Measurements from ENCODE around the gene XPO6.

Gene XPO6

GRCh38 chr16:28192806-28193529 is 18.8 kb downstream of the XPO6 start:
- Histone ChIP-seq H3K9me3 (ENCODE audit: control insufficient read depth, low read depth, low read length) (no peaks in the 10 kb centered on the region), H3K27me3 (ENCODE audit: control insufficient read depth, insufficient read depth, low read length) (no peaks in the 10 kb centered on the region), H3K36me3 (ENCODE audit: control insufficient read depth, low read depth, low read length) (peaks cover 3% of the 10 kb centered on the region), H3K27ac (ENCODE audit: low read length) (no peak overlapping the region), H3K4me1 (ENCODE audit: control insufficient read depth, low read depth, low read length) (peaks cover 13% of the 10 kb centered on the region), H3K4me3 (ENCODE audit: low read length) (no peak overlapping the region), H3K9ac (ENCODE audit: low read length) (no peak overlapping the region)

- Histone ChIP-seq H3K9ac (ENCODE audit: low read length) (no peak overlapping the region), H3K4me1 (ENCODE audit: control insufficient read depth, low read depth, low read length) (peaks cover 13% of the 10 kb centered on the region), H3K4me3 (ENCODE audit: low read length) (no peak overlapping the region), H3K27me3 (ENCODE audit: control insufficient read depth, insufficient read depth, low read length) (no peaks in the 10 kb centered on the region), H3K27ac (ENCODE audit: low read length) (no peak overlapping the region), H3K9me3 (ENCODE audit: control insufficient read depth, low read depth, low read length) (no peaks in the 10 kb centered on the region), H3K36me3 (ENCODE audit: control insufficient read depth, low read depth, low read length) (peaks cover 3% of the 10 kb centered on the region)
These were observed 20.3 kb downstream of the XPO6 start for GRCh38 chr16:28191364-28191960.

GRCh38 chr16:28189245-28189644 is 22.5 kb downstream of the XPO6 start:
- no peak overlapping the region for H3K27ac ChIP-seq (ENCODE audit: low read length)
- no peaks in the 10 kb centered on the region for H3K27me3 ChIP-seq (ENCODE audit: control insufficient read depth, insufficient read depth, low read length)
- no peak overlapping the region for H3K9ac ChIP-seq (ENCODE audit: low read length)
- H3K4me1 ChIP-seq (ENCODE audit: control insufficient read depth, low read depth, low read length): peaks cover 8% of the 10 kb centered on the region
- H3K36me3 ChIP-seq (ENCODE audit: control insufficient read depth, low read depth, low read length): peaks cover 3% of the 10 kb centered on the region
- no peak overlapping the region for H3K4me3 ChIP-seq (ENCODE audit: low read length)
- no peaks in the 10 kb centered on the region for H3K9me3 ChIP-seq (ENCODE audit: control insufficient read depth, low read depth, low read length)

GRCh38 chr16:28188085-28188916 is 23.5 kb downstream of the XPO6 start:
- no peaks in the 10 kb centered on the region for H3K27me3 ChIP-seq (ENCODE audit: control insufficient read depth, insufficient read depth, low read length)
- H3K27ac ChIP-seq (ENCODE audit: low read length): no peak overlapping the region
- no peaks in the 10 kb centered on the region for H3K9me3 ChIP-seq (ENCODE audit: control insufficient read depth, low read depth, low read length)
- H3K9ac ChIP-seq (ENCODE audit: low read length): no peak overlapping the region
- H3K36me3 ChIP-seq (ENCODE audit: control insufficient read depth, low read depth, low read length): peaks cover under 1% of the 10 kb centered on the region
- H3K4me1 ChIP-seq (ENCODE audit: control insufficient read depth, low read depth, low read length): no peaks in the 10 kb centered on the region
- no peak overlapping the region for H3K4me3 ChIP-seq (ENCODE audit: low read length)

GRCh38 chr16:28187595-28188004 is 24.2 kb downstream of the XPO6 start:
- no peak overlapping the region for H3K4me3 ChIP-seq (ENCODE audit: low read length)
- H3K27ac ChIP-seq (ENCODE audit: low read length): no peak overlapping the region
- no peaks in the 10 kb centered on the region for H3K27me3 ChIP-seq (ENCODE audit: control insufficient read depth, insufficient read depth, low read length)
- no peaks in the 10 kb centered on the region for H3K36me3 ChIP-seq (ENCODE audit: control insufficient read depth, low read depth, low read length)
- no peak overlapping the region for H3K9ac ChIP-seq (ENCODE audit: low read length)
- H3K9me3 ChIP-seq (ENCODE audit: control insufficient read depth, low read depth, low read length): no peaks in the 10 kb centered on the region
- H3K4me1 ChIP-seq (ENCODE audit: control insufficient read depth, low read depth, low read length): no peaks in the 10 kb centered on the region

- Histone ChIP-seq H3K4me3 (ENCODE audit: low read length) (no peak overlapping the region), H3K9ac (ENCODE audit: low read length) (no peak overlapping the region), H3K27me3 (ENCODE audit: control insufficient read depth, insufficient read depth, low read length) (no peaks in the 10 kb centered on the region), H3K9me3 (ENCODE audit: control insufficient read depth, low read depth, low read length) (no peaks in the 10 kb centered on the region), H3K4me1 (ENCODE audit: control insufficient read depth, low read depth, low read length) (no peaks in the 10 kb centered on the region), H3K36me3 (ENCODE audit: control insufficient read depth, low read depth, low read length) (no peaks in the 10 kb centered on the region), H3K27ac (ENCODE audit: low read length) (no peak overlapping the region)
These were observed 25.0 kb downstream of the XPO6 start for GRCh38 chr16:28186752-28187151.

GRCh38 chr16:28185696-28186095 is 26.1 kb downstream of the XPO6 start:
- Histone ChIP-seq H3K36me3 (ENCODE audit: control insufficient read depth, low read depth, low read length) (no peaks in the 10 kb centered on the region), H3K27me3 (ENCODE audit: control insufficient read depth, insufficient read depth, low read length) (no peaks in the 10 kb centered on the region), H3K9me3 (ENCODE audit: control insufficient read depth, low read depth, low read length) (no peaks in the 10 kb centered on the region), H3K27ac (ENCODE audit: low read length) (no peak overlapping the region), H3K4me1 (ENCODE audit: control insufficient read depth, low read depth, low read length) (no peaks in the 10 kb centered on the region), H3K4me3 (ENCODE audit: low read length) (no peak overlapping the region), H3K9ac (ENCODE audit: low read length) (no peak overlapping the region)

GRCh38 chr16:28184625-28185024 is 27.1 kb downstream of the XPO6 start:
- H3K9me3 ChIP-seq (ENCODE audit: control insufficient read depth, low read depth, low read length): no peaks in the 10 kb centered on the region
- H3K4me3 ChIP-seq (ENCODE audit: low read length): no peak overlapping the region
- H3K27me3 ChIP-seq (ENCODE audit: control insufficient read depth, insufficient read depth, low read length): no peaks in the 10 kb centered on the region
- H3K4me1 ChIP-seq (ENCODE audit: control insufficient read depth, low read depth, low read length): no peaks in the 10 kb centered on the region
- no peaks in the 10 kb centered on the region for H3K36me3 ChIP-seq (ENCODE audit: control insufficient read depth, low read depth, low read length)
- no peak overlapping the region for H3K27ac ChIP-seq (ENCODE audit: low read length)
- H3K9ac ChIP-seq (ENCODE audit: low read length): no peak overlapping the region

GRCh38 chr16:28183930-28184329 is 27.8 kb downstream of the XPO6 start:
- Histone ChIP-seq H3K27me3 (ENCODE audit: control insufficient read depth, insufficient read depth, low read length) (no peaks in the 10 kb centered on the region), H3K36me3 (ENCODE audit: control insufficient read depth, low read depth, low read length) (no peaks in the 10 kb centered on the region), H3K9ac (ENCODE audit: low read length) (no peak overlapping the region), H3K4me1 (ENCODE audit: control insufficient read depth, low read depth, low read length) (no peaks in the 10 kb centered on the region), H3K4me3 (ENCODE audit: low read length) (no peak overlapping the region), H3K27ac (ENCODE audit: low read length) (no peak overlapping the region), H3K9me3 (ENCODE audit: control insufficient read depth, low read depth, low read length) (no peaks in the 10 kb centered on the region)

GRCh38 chr16:28183484-28183883 is 28.3 kb downstream of the XPO6 start:
- H3K36me3 ChIP-seq (ENCODE audit: control insufficient read depth, low read depth, low read length): no peaks in the 10 kb centered on the region
- no peaks in the 10 kb centered on the region for H3K4me1 ChIP-seq (ENCODE audit: control insufficient read depth, low read depth, low read length)
- no peak overlapping the region for H3K4me3 ChIP-seq (ENCODE audit: low read length)
- H3K9me3 ChIP-seq (ENCODE audit: control insufficient read depth, low read depth, low read length): no peaks in the 10 kb centered on the region
- no peaks in the 10 kb centered on the region for H3K27me3 ChIP-seq (ENCODE audit: control insufficient read depth, insufficient read depth, low read length)
- H3K27ac ChIP-seq (ENCODE audit: low read length): no peak overlapping the region
- no peak overlapping the region for H3K9ac ChIP-seq (ENCODE audit: low read length)

- H3K36me3 ChIP-seq (ENCODE audit: control insufficient read depth, low read depth, low read length): peaks cover 2% of the 10 kb centered on the region
- no peak overlapping the region for H3K4me3 ChIP-seq (ENCODE audit: low read length)
- no peak overlapping the region for H3K9ac ChIP-seq (ENCODE audit: low read length)
- H3K4me1 ChIP-seq (ENCODE audit: control insufficient read depth, low read depth, low read length): no peaks in the 10 kb centered on the region
- no peak overlapping the region for H3K27ac ChIP-seq (ENCODE audit: low read length)
- H3K27me3 ChIP-seq (ENCODE audit: control insufficient read depth, insufficient read depth, low read length): no peaks in the 10 kb centered on the region
- H3K9me3 ChIP-seq (ENCODE audit: control insufficient read depth, low read depth, low read length): no peaks in the 10 kb centered on the region
These were observed 29.0 kb downstream of the XPO6 start for GRCh38 chr16:28182801-28183200.

Measured in iPS-18a (cell line).